Measurements from ENCODE around the gene OPCML. TPM values are rescaled to one million over a fixed set of nuclear protein-coding genes. Genes with fewer than 3 reads are reported as not detected.

Gene OPCML
- total RNA-seq, 4 donors from 2014 or later, result 0.15 TPM; not detected in 3

GRCh38 chr11:133104009-133104744, 428.1 kb downstream of the OPCML start:
- DNase-seq (ENCODE audit: low spot score in 2 of 2), result no peak
- Histone ChIP-seq H3K4me1 (no peaks in the 10 kb centered on the region), H3K4me3 (no peak overlapping the region), H3K9me3 (no peaks in the 10 kb centered on the region), H3K36me3 (no peaks in the 10 kb centered on the region), H3K27me3 (no peaks in the 10 kb centered on the region), H3K27ac (no peak overlapping the region)
- 76% methylated on average over 4 of the region's 4 CpGs for WGBS
- TF ChIP-seq CTCF (IDR thresholded peaks at IDR 0.05), result no peak
- TF ChIP-seq EP300 (IDR thresholded peaks at IDR 0.05), result no peak
- TF ChIP-seq POLR2AphosphoS5 (IDR thresholded peaks at IDR 0.05), result no peak
- no peak for TF ChIP-seq POLR2A (IDR thresholded peaks at IDR 0.05)

- Histone ChIP-seq H3K27me3 (peaks cover 2% of the 10 kb centered on the region), H3K9me3 (no peaks in the 10 kb centered on the region), H3K4me3 (no peak overlapping the region), H3K4me1 (no peaks in the 10 kb centered on the region), H3K27ac (no peak overlapping the region), H3K36me3 (no peaks in the 10 kb centered on the region)
- no peak for DNase-seq (ENCODE audit: low spot score in 2 of 2)
- TF ChIP-seq POLR2A (IDR thresholded peaks at IDR 0.05), result no peak
- no peak for TF ChIP-seq CTCF (IDR thresholded peaks at IDR 0.05)
- TF ChIP-seq POLR2AphosphoS5 (IDR thresholded peaks at IDR 0.05), result no peak
- no peak for TF ChIP-seq EP300 (IDR thresholded peaks at IDR 0.05)
- WGBS, result 89% methylated on average over 5 of the region's 5 CpGs
Measured at GRCh38 chr11:133096981-133097380, 435.3 kb downstream of the OPCML start.

GRCh38 chr11:133086518-133086917, 445.8 kb downstream of the OPCML start:
- no peaks in the 10 kb centered on the region for H3K9me3 ChIP-seq
- TF ChIP-seq EP300 (IDR thresholded peaks at IDR 0.05), result no peak
- TF ChIP-seq POLR2AphosphoS5 (IDR thresholded peaks at IDR 0.05), result no peak
- TF ChIP-seq POLR2A (IDR thresholded peaks at IDR 0.05), result no peak
- no peak for TF ChIP-seq CTCF (IDR thresholded peaks at IDR 0.05)
- 78% methylated on average over 5 of the region's 5 CpGs for WGBS
- peaks cover 13% of the 10 kb centered on the region for H3K4me1 ChIP-seq
- no peak overlapping the region for H3K27ac ChIP-seq
- H3K36me3 ChIP-seq, result no peaks in the 10 kb centered on the region
- no peak for DNase-seq (ENCODE audit: low spot score in 2 of 2)
- H3K4me3 ChIP-seq, result no peak overlapping the region
- H3K27me3 ChIP-seq, result peaks cover 67% of the 10 kb centered on the region

GRCh38 chr11:133082841-133083488, 449.3 kb downstream of the OPCML start:
- peaks cover 65% of the 10 kb centered on the region for H3K27me3 ChIP-seq
- no peak for DNase-seq (ENCODE audit: low spot score in 2 of 2)
- peaks cover 17% of the 10 kb centered on the region for H3K4me1 ChIP-seq
- WGBS, result no CpG with 5 or more reads among the region's 71 CpGs
- TF ChIP-seq CTCF (IDR thresholded peaks at IDR 0.05) (peak; percentile 84 to 98), POLR2AphosphoS5 (IDR thresholded peaks at IDR 0.05) (no peak)
- H3K4me3 ChIP-seq, result peak overlapping the region; percentile 42
- H3K27ac ChIP-seq, result no peak overlapping the region
- no peaks in the 10 kb centered on the region for H3K9me3 ChIP-seq
- no peaks in the 10 kb centered on the region for H3K36me3 ChIP-seq

GRCh38 chr11:133082453-133082781, 449.9 kb downstream of the OPCML start:
- TF ChIP-seq EP300 (IDR thresholded peaks at IDR 0.05) (no peak), CTCF (IDR thresholded peaks at IDR 0.05) (no peak), POLR2A (IDR thresholded peaks at IDR 0.05) (no peak), POLR2AphosphoS5 (IDR thresholded peaks at IDR 0.05) (no peak)
- no CpG with 5 or more reads among the region's 23 CpGs for WGBS
- Histone ChIP-seq H3K36me3 (no peaks in the 10 kb centered on the region), H3K4me1 (peaks cover 17% of the 10 kb centered on the region), H3K9me3 (no peaks in the 10 kb centered on the region), H3K27ac (no peak overlapping the region), H3K27me3 (peaks cover 63% of the 10 kb centered on the region), H3K4me3 (peak overlapping the region; percentile 42)
- DNase-seq (ENCODE audit: low spot score in 2 of 2), result peak; percentile 74 to 88

Data from suprapubic skin (tissue), 4 donors.